ENCODE results near the gene TMCO4.
A peak's percentile ranks its signal among the peaks of the same experiment; 100 is the strongest.
"Not testable (repeated sequence)": the region's sequence is repeated elsewhere in the genome, so short reads cannot be mapped to it uniquely, and the experiment has no call there.

Gene TMCO4

GRCh38 chr1:19799230-19800075 is at the start of gene TMCO4:
Gene TMCO4, minus strand, starts transcription at chr1:19799916. Its CDS starts 19,158 bp downstream, at chr1:19780758.
- DNase-seq (ENCODE audit: low spot score) (peak; percentile 47), FAIRE-seq (no peak)

GRCh38 chr1:19849307-19849706 is 49.6 kb upstream of the TMCO4 start:
- DNase-seq (ENCODE audit: low spot score); FAIRE-seq: not testable (repeated sequence)

- not testable (repeated sequence) for FAIRE-seq
These were observed 47.6 kb upstream of the TMCO4 start for GRCh38 chr1:19847334-19847733.

GRCh38 chr1:19846338-19846737 is 46.6 kb upstream of the TMCO4 start:
- DNase-seq (ENCODE audit: low spot score), result no peak
- FAIRE-seq, result no peak

More at GRCh38 chr1:19847334-19847733, 47.6 kb upstream of the TMCO4 start:
- not testable (repeated sequence) for DNase-seq (ENCODE audit: low spot score)

GRCh38 chr1:19845555-19845954 is 45.8 kb upstream of the TMCO4 start:
- DNase-seq (ENCODE audit: low spot score) (no peak), FAIRE-seq (no peak)

- no peak for FAIRE-seq
These were observed 45.2 kb upstream of the TMCO4 start for GRCh38 chr1:19844731-19845495.

GRCh38 chr1:19840228-19840627 is 40.5 kb upstream of the TMCO4 start:
- no peak for FAIRE-seq

More at GRCh38 chr1:19844731-19845495, 45.2 kb upstream of the TMCO4 start:
- no peak for DNase-seq (ENCODE audit: low spot score)

GRCh38 chr1:19837866-19838265 is 38.1 kb upstream of the TMCO4 start:
- DNase-seq (ENCODE audit: low spot score) (no peak), FAIRE-seq (no peak)

More at GRCh38 chr1:19840228-19840627, 40.5 kb upstream of the TMCO4 start:
- no peak for DNase-seq (ENCODE audit: low spot score)

GRCh38 chr1:19835578-19835977 is 35.9 kb upstream of the TMCO4 start:
- DNase-seq (ENCODE audit: low spot score) (no peak), FAIRE-seq (no peak)

GRCh38 chr1:19831441-19831840 is 31.7 kb upstream of the TMCO4 start:
- FAIRE-seq, result no peak
- DNase-seq (ENCODE audit: low spot score), result no peak

GRCh38 chr1:19828546-19828945 is 28.8 kb upstream of the TMCO4 start:
- FAIRE-seq (no peak), DNase-seq (ENCODE audit: low spot score) (no peak)

GRCh38 chr1:19825298-19825697 is 25.6 kb upstream of the TMCO4 start:
- FAIRE-seq, result no peak
- no peak for DNase-seq (ENCODE audit: low spot score)

GRCh38 chr1:19824541-19824940 is 24.8 kb upstream of the TMCO4 start:
- DNase-seq (ENCODE audit: low spot score), result no peak
- no peak for FAIRE-seq

- DNase-seq (ENCODE audit: low spot score) (no peak), FAIRE-seq (no peak)
These were observed 24.3 kb upstream of the TMCO4 start for GRCh38 chr1:19824036-19824435.

- FAIRE-seq (no peak), DNase-seq (ENCODE audit: low spot score) (no peak)
These were observed 20.0 kb upstream of the TMCO4 start for GRCh38 chr1:19819701-19820100.

GRCh38 chr1:19818324-19818723 is 18.6 kb upstream of the TMCO4 start:
- no peak for FAIRE-seq

GRCh38 chr1:19817160-19817559 is 17.4 kb upstream of the TMCO4 start:
- DNase-seq (ENCODE audit: low spot score) (no peak), FAIRE-seq (no peak)

More at GRCh38 chr1:19818324-19818723, 18.6 kb upstream of the TMCO4 start:
- no peak for DNase-seq (ENCODE audit: low spot score)

- FAIRE-seq; DNase-seq (ENCODE audit: low spot score): not testable (repeated sequence)
These were observed 17.0 kb upstream of the TMCO4 start for GRCh38 chr1:19816737-19817086.

GRCh38 chr1:19815801-19816736 is 16.4 kb upstream of the TMCO4 start:
- no peak for DNase-seq (ENCODE audit: low spot score)
- FAIRE-seq, result no peak

GRCh38 chr1:19814681-19815503 is 15.2 kb upstream of the TMCO4 start, which contains the start of gene RNF186:
Gene RNF186, minus strand, starts transcription at chr1:19815283. Its CDS starts 182 bp downstream, at chr1:19815101.
- DNase-seq (ENCODE audit: low spot score) (no peak), FAIRE-seq (no peak)
